Pancreas (tissue), 10 donors: ENCODE data around the gene RTN4RL1. TPM values are rescaled to one million over a fixed set of nuclear protein-coding genes. Genes with fewer than 3 reads are reported as not detected.
"Not testable (repeated sequence)": the region's sequence is repeated elsewhere in the genome, so short reads cannot be mapped to it uniquely, and the experiment has no call there.

ENCODE experiments used
- ATAC-seq, 4 donors: fragments of 200-7000 bp; cut with Tn5 transposase; one replicate each; pipeline versions ENCODE4 v1.8.0 to v1.9.1; 2020; ENCODE audit warnings: mild to moderate bottlenecking in 4 of 4, moderate library complexity in 4 of 4
- DNase-seq, 6 donors: peaks; one replicate each; pipeline ENCODE4 v3.0.0-alpha.2; 2020
- FAIRE-seq: peaks from 2 replicates; lab custom pipeline; 2012; peaks lifted over from hg19 to GRCh38; lab: Jason Lieb, UNC
- H3K27ac ChIP-seq, 4 donors: fragments of 200-600 bp; sonication (generic); 1 replicate in 3 of 4; 2 replicates in 1 of 4; pipeline versions ENCODE4 v1.5.0 to v1.8.0; 2020
- H3K27me3 ChIP-seq, 4 donors: fragments of 200-600 bp; one replicate each; pipeline ENCODE4 v1.8.0; 2021
- H3K36me3 ChIP-seq, 3 donors: fragments of 200-600 bp; sonication (generic) in 1 of 3; one replicate each; pipeline versions ENCODE4 v1.5.0 to v1.8.0; 2020 to 2021
- H3K4me1 ChIP-seq, 3 donors: fragments of 200-600 bp; one replicate each; pipeline ENCODE4 v1.8.0; 2021
- H3K4me3 ChIP-seq, 4 donors: fragments of 200-600 bp; sonication (generic) in 2 of 4; one replicate each; pipeline versions ENCODE4 v1.5.0 to v1.8.0; 2020 to 2021
- H3K9me3 ChIP-seq, 4 donors: fragments of 200-600 bp; one replicate each; pipeline ENCODE4 v1.8.0; 2021
- CTCF ChIP-seq, 4 donors: fragments of 200-600 bp; sonication (generic) in 3 of 4; IDR thresholded peaks; one replicate each; pipeline versions ENCODE4 v1.5.0 to v1.8.0; 2021; ENCODE audit warnings: antibody characterized with exemption in 4 of 4
- WGBS, 2 donors: extraction: QIAGEN DNeasy Blood & Tissue Kit; methylation state at CpG; one replicate each; pipeline ENCODE4 v1.1.7; 2013; 5-methylcytosine and 5-hydroxymethylcytosine counted together
- intact Hi-C, 3 donors: fragments of 100-400 bp; cut with DNase I; formaldehyde crosslinking; loops; one replicate each; pipeline versions ENCODE4 v1.11.1 to v1.14.2; 2022
- polyA plus RNA-seq, 2 donors: library from polyadenylated mRNA; stranded (reverse); fragments of 200-250 nt; gene quantifications; one replicate each; pipeline ENCODE4 v1.2.3, GENCODE V29; 2013
- total RNA-seq, 6 donors: library from RNA; stranded (reverse); fragmentation: NEBNext Ultra II Directional in 4 of 6; extraction: Animal tissue kit (Norgen Biotek cat#: 25700) in 4 of 6; gene quantifications; one replicate each; pipeline versions ENCODE4 v1.2.1 to v1.2.4, GENCODE V29; 2021 to 2023
- donor health status: healthy with polysubstance abuse.
- donor health status: DM: no; HTN: no; CAD: no; lungs with moderate emphysema.
- donor health status: DM: no; HTN: no; CAD: no.
- donor health status: control.
- donor health status: control.
- donor health status: Bipolar disorder and iron deficiency.
- donor health status: DM: yes; HTN: yes; CAD: no.
- donor health status: DM: no; HTN: no; CAD: no.
- donor health status: DM: no; HTN: no; CAD: no.
- donor health status: DM: yes; HTN: yes; CAD: no.

RTN4RL1 gene
- total and polyA plus RNA-seq, 8 donors = 0.93 to 3.6 (median 2.1) TPM

GRCh38 chr17:2015314-2015713 lies 9.8 kb downstream of the RTN4RL1 start:
- Histone ChIP-seq H3K4me1 (peaks cover 9 to 13% (median 9%) of the 10 kb centered on the region in 3 donors), H3K9me3 (no peaks in the 10 kb centered on the region), H3K27ac (no peak overlapping the region), H3K4me3 (no peak overlapping the region), H3K27me3 (no peaks in the 10 kb centered on the region), H3K36me3 (no peaks in the 10 kb centered on the region)
- no peak for DNase-seq
- no peak for FAIRE-seq
- 70 to 81% methylated on average over 14 of the region's 14 CpGs for WGBS, 2 donors
- no peak for ATAC-seq
- TF ChIP-seq CTCF (IDR thresholded peaks at IDR 0.05) = no peak
- intact Hi-C loops = no loop called here

GRCh38 chr17:2013994-2014317 lies 11.2 kb downstream of the RTN4RL1 start:
- Histone ChIP-seq H3K27me3 (no peaks in the 10 kb centered on the region), H3K9me3 (no peaks in the 10 kb centered on the region), H3K27ac (no peak overlapping the region), H3K4me3 (no peak overlapping the region), H3K4me1 (peaks cover 9 to 13% (median 9%) of the 10 kb centered on the region in 3 donors), H3K36me3 (no peaks in the 10 kb centered on the region)
- WGBS, 2 donors = 97 to 100% methylated on average over 1 of the region's 1 CpG
- TF ChIP-seq CTCF (IDR thresholded peaks at IDR 0.05) = no peak
- FAIRE-seq = no peak
- DNase-seq = no peak
- intact Hi-C loops = no loop called here
- ATAC-seq = no peak

- FAIRE-seq, intact Hi-C loops, ATAC-seq, H3K36me3 ChIP-seq, H3K27me3 ChIP-seq, DNase-seq, H3K27ac ChIP-seq, H3K9me3 ChIP-seq, H3K4me3 ChIP-seq: not testable (repeated sequence)
- peaks cover 9 to 13% (median 9%) of the 10 kb centered on the region in 3 donors for H3K4me1 ChIP-seq
- 96% methylated on average over 6 of the region's 6 CpGs for WGBS, 2 donors
Observed at GRCh38 chr17:2013220-2013993, 11.7 kb downstream of the RTN4RL1 start.

- ATAC-seq (no peak), FAIRE-seq (no peak), DNase-seq (no peak)
- Histone ChIP-seq H3K27ac (peak overlapping the region in 1 of 4 donors; percentile 57), H3K4me1 (peaks cover 9 to 13% (median 9%) of the 10 kb centered on the region in 3 donors), H3K9me3 (no peaks in the 10 kb centered on the region), H3K4me3 (no peak overlapping the region), H3K27me3 (no peaks in the 10 kb centered on the region), H3K36me3 (no peaks in the 10 kb centered on the region)
- WGBS, 2 donors = 95% methylated on average over 4 of the region's 4 CpGs
- TF ChIP-seq CTCF (IDR thresholded peaks at IDR 0.05) = no peak
- intact Hi-C loops = no loop called here
Observed at GRCh38 chr17:2012499-2012898, 12.6 kb downstream of the RTN4RL1 start.

- WGBS, 2 donors = 29 to 39% methylated on average over 24 of the region's 24 CpGs
- no peaks in the 10 kb centered on the region for H3K36me3 ChIP-seq
- intact Hi-C loops = no loop called here
- no peak for TF ChIP-seq CTCF (IDR thresholded peaks at IDR 0.05)
- peak overlapping the region in 2 of 4 donors; percentile 2 to 7 for H3K4me3 ChIP-seq
- H3K9me3 ChIP-seq = no peaks in the 10 kb centered on the region
- H3K27ac ChIP-seq = peak overlapping the region in 3 of 4 donors; percentile 33 to 58 (median 57)
- FAIRE-seq (no peak), DNase-seq (peak in 3 of 6 donors; percentile 45 to 71 (median 71)), ATAC-seq (peak; percentile 64 to 85 (median 80))
- no peaks in the 10 kb centered on the region for H3K27me3 ChIP-seq
- H3K4me1 ChIP-seq = peaks cover 9 to 13% (median 9%) of the 10 kb centered on the region in 3 donors
Observed at GRCh38 chr17:2011411-2012371, 13.4 kb downstream of the RTN4RL1 start.
